ENCODE measurements around the gene PRICKLE2.

Gene PRICKLE2

DNA sequence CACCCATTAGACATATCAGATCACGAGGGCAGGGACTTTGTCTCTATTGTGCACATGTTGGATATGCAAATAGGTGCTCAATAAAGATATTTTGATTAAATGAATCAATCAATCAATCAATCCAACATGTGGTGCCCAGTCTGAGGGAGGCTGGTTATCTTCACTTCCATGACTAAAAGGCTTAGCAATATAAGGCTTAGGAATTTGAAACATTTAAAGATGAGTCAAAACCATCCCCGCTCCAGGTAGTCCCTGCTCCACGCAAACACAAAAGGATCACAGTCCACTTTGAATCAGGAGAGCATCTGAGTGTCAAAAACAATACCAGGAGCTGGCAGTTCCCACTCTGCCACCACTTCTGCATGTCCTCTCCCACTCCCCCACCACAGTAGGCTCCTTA is 25.8 kb upstream of the PRICKLE2 start:
- no peak for TF ChIP-seq CTCF (conservative IDR thresholded peaks at IDR 0.05; ENCODE audit: low read depth, low read length)
- DNase-seq (ENCODE audit: low read depth): no peak
- no peak overlapping the region for H3K4me3 ChIP-seq (ENCODE audit: low read length)

GRCh38 chr3:64247991-64248646 is 22.9 kb upstream of the PRICKLE2 start:
- no peak for TF ChIP-seq CTCF (conservative IDR thresholded peaks at IDR 0.05; ENCODE audit: low read depth, low read length)
- H3K4me3 ChIP-seq (ENCODE audit: low read length): no peak overlapping the region
- no peak for DNase-seq (ENCODE audit: low read depth)

GRCh38 chr3:64244011-64244942 is 19.0 kb upstream of the PRICKLE2 start:
- TF ChIP-seq CTCF (conservative IDR thresholded peaks at IDR 0.05; ENCODE audit: low read depth, low read length): peak; percentile 55
- DNase-seq (ENCODE audit: low read depth): no peak
- H3K4me3 ChIP-seq (ENCODE audit: low read length): no peak overlapping the region

- no peak for DNase-seq (ENCODE audit: low read depth)
- TF ChIP-seq CTCF (conservative IDR thresholded peaks at IDR 0.05; ENCODE audit: low read depth, low read length): no peak
Measured at GRCh38 chr3:64242435-64242834, 17.2 kb upstream of the PRICKLE2 start.

DNA sequence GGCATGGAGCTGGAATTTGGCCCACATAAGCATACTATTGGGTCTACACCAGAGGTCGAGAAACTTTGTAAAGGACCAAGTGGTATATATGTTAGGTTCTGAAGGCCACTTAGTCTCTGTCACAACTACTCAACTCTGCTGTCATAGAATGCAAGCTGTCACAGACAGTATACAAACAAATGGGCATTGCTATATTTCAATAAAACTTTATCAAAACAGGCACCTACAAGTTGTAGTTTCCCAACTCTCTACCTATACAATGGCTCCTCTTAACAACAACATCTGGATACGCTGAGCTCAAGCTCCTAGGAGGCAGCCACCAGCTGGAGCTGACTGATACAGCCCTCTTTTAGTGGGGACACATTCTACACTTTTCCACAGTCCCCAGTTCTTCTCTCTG is 15.7 kb upstream of the PRICKLE2 start:
- no peak for TF ChIP-seq CTCF (conservative IDR thresholded peaks at IDR 0.05; ENCODE audit: low read depth, low read length)
- no peak for DNase-seq (ENCODE audit: low read depth)
- no peak overlapping the region for H3K4me3 ChIP-seq (ENCODE audit: low read length)

More at GRCh38 chr3:64242435-64242834, 17.2 kb upstream of the PRICKLE2 start:
- H3K4me3 ChIP-seq (ENCODE audit: low read length): no peak overlapping the region

DNA sequence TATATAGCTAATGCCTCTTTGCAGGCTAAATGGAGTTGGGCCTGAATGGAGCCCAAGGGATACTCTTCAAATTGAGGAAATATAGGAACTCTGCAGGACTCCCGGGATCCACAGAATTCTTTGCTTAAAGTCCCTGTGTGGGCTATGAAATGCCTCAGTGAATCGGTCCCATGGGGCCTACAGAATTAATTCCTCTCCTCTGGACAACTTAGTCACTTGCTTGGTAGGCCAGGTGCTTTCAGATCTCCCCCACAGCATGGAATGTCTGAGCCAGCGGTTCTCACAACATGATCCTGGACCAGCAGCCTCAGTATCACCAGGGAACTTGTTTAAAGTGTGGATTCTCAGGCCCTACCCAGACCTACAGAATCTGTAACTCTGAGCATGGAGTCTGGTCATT is 15.1 kb upstream of the PRICKLE2 start:
- DNase-seq (ENCODE audit: low read depth): no peak
- no peak overlapping the region for H3K4me3 ChIP-seq (ENCODE audit: low read length)
- TF ChIP-seq CTCF (conservative IDR thresholded peaks at IDR 0.05; ENCODE audit: low read depth, low read length): no peak
